ENCODE data around the gene CLN5. TPM values are rescaled to one million over a fixed set of nuclear protein-coding genes. Genes with fewer than 3 reads are reported as not detected.
"Not testable (repeated sequence)": the region's sequence is repeated elsewhere in the genome, so short reads cannot be mapped to it uniquely, and the experiment has no call there.

CLN5 gene
- total RNA-seq = 10 to 100 TPM; 18.8 to 56.5 (median 30.5) TPM

GRCh38 chr13:76991796-76992547, at the start of gene CLN5:
Gene CLN5 (plus strand): TSS chr13:76992081. CDS start chr13:76992099, 18 bp downstream.
- H3K4me1 ChIP-seq (replicated peaks in 1 of 2) = peaks cover 12 to 13% of the 10 kb centered on the region in 2 donors
- WGBS, 10 experiments = 0 to 3% (median 0%) methylated on average over 1 to 13 of the region's 73 CpGs; no CpG with 5 or more reads in 5 of the 10 experiments
- H3K4me3 ChIP-seq = peak within 1 kb of the TSS; percentile 69 to 91 (median 75)
- ATAC-seq (replicated peaks in 6 of 8) = peak; percentile 94 to 99 (median 98)
- in situ Hi-C loops (cut with MboI; ENCODE audit: low pct_unique_long_range_greater_than_20kb in 2 of 9, low sequenced_read_pairs in 9 of 9, unreplicated experiment in 9 of 9) = no loop called here
- H3K27ac ChIP-seq = peak within 1 kb of the TSS; percentile 78 to 88

- no peaks in the 10 kb centered on the region for H3K4me1 ChIP-seq (replicated peaks in 1 of 2)
- WGBS, 10 experiments = 83 to 100% (median 92%) methylated on average over 1 to 4 of the region's 4 CpGs; no CpG with 5 or more reads in 1 of the 10 experiments
- no peak for ATAC-seq (replicated peaks in 6 of 8)
- H3K4me3 ChIP-seq = no peak overlapping the region
- in situ Hi-C loops (cut with MboI; ENCODE audit: low pct_unique_long_range_greater_than_20kb in 2 of 9, low sequenced_read_pairs in 9 of 9, unreplicated experiment in 9 of 9) = no loop called here
- H3K27ac ChIP-seq = no peak overlapping the region
Measured at GRCh38 chr13:76942363-76942762, 49.5 kb upstream of the CLN5 start.

GRCh38 chr13:76943646-76944045, 48.2 kb upstream of the CLN5 start:
- in situ Hi-C loops (cut with MboI; ENCODE audit: low pct_unique_long_range_greater_than_20kb in 2 of 9, low sequenced_read_pairs in 9 of 9, unreplicated experiment in 9 of 9) = no loop called here
- H3K4me1 ChIP-seq (replicated peaks in 1 of 2) = no peaks in the 10 kb centered on the region
- H3K27ac ChIP-seq = no peak overlapping the region
- no peak for ATAC-seq (replicated peaks in 6 of 8)
- 28 to 100% (median 67%) methylated on average over 1 to 2 of the region's 2 CpGs for WGBS, 10 experiments
- no peak overlapping the region for H3K4me3 ChIP-seq

- WGBS, 10 experiments = 14 to 100% (median 86%) methylated on average over 3 to 4 of the region's 4 CpGs
Measured at GRCh38 chr13:76944456-76944855, 47.4 kb upstream of the CLN5 start.

GRCh38 chr13:76948149-76948548, 43.7 kb upstream of the CLN5 start, which contains the start of gene ACOD1:
Gene ACOD1 (plus strand): TSS chr13:76948511. CDS start chr13:76948559, 48 bp downstream.
- Histone ChIP-seq H3K4me3 (no peak within 1 kb of the TSS), H3K4me1 (replicated peaks in 1 of 2) (no peaks in the 10 kb centered on the region), H3K27ac (no peak within 1 kb of the TSS)
- ATAC-seq (replicated peaks in 6 of 8) = no peak
- in situ Hi-C loops (cut with MboI; ENCODE audit: low pct_unique_long_range_greater_than_20kb in 2 of 9, low sequenced_read_pairs in 9 of 9, unreplicated experiment in 9 of 9) = no loop called here
- 8 to 100% (median 85%) methylated on average over 1 to 2 of the region's 2 CpGs; no CpG with 5 or more reads in 1 of the 10 experiments for WGBS, 10 experiments

More at GRCh38 chr13:76944456-76944855, 47.4 kb upstream of the CLN5 start:
- Histone ChIP-seq H3K27ac (no peak overlapping the region), H3K4me3 (no peak overlapping the region), H3K4me1 (replicated peaks in 1 of 2) (no peaks in the 10 kb centered on the region)
- in situ Hi-C loops (cut with MboI; ENCODE audit: low pct_unique_long_range_greater_than_20kb in 2 of 9, low sequenced_read_pairs in 9 of 9, unreplicated experiment in 9 of 9) = no loop called here
- peak in 1 of 8 experiments; percentile 50 for ATAC-seq (replicated peaks in 6 of 8)

- H3K4me1 ChIP-seq (replicated peaks in 1 of 2) = no peaks in the 10 kb centered on the region
- in situ Hi-C loops (cut with MboI; ENCODE audit: low pct_unique_long_range_greater_than_20kb in 2 of 9, low sequenced_read_pairs in 9 of 9, unreplicated experiment in 9 of 9) = no loop called here
- no peak overlapping the region for H3K4me3 ChIP-seq
- 40 to 96% (median 91%) methylated on average over 2 of the region's 2 CpGs; no CpG with 5 or more reads in 6 of the 10 experiments for WGBS, 10 experiments
- no peak overlapping the region for H3K27ac ChIP-seq
- ATAC-seq (replicated peaks in 6 of 8) = no peak
Measured at GRCh38 chr13:76950101-76950500, 41.8 kb upstream of the CLN5 start.

- Histone ChIP-seq H3K4me3 (no peak overlapping the region), H3K27ac (no peak overlapping the region), H3K4me1 (replicated peaks in 1 of 2) (no peaks in the 10 kb centered on the region)
- in situ Hi-C loops (cut with MboI; ENCODE audit: low pct_unique_long_range_greater_than_20kb in 2 of 9, low sequenced_read_pairs in 9 of 9, unreplicated experiment in 9 of 9) = no loop called here
- ATAC-seq (replicated peaks in 6 of 8) = no peak
- 0 to 89% (median 71%) methylated on average over 1 to 3 of the region's 3 CpGs for WGBS, 10 experiments
Measured at GRCh38 chr13:76953968-76954367, 37.9 kb upstream of the CLN5 start.

GRCh38 chr13:76954538-76954937, 37.3 kb upstream of the CLN5 start:
- Histone ChIP-seq H3K4me1 (replicated peaks in 1 of 2) (no peaks in the 10 kb centered on the region), H3K4me3 (no peak overlapping the region), H3K27ac (no peak overlapping the region)
- no peak for ATAC-seq (replicated peaks in 6 of 8)
- in situ Hi-C loops (cut with MboI; ENCODE audit: low pct_unique_long_range_greater_than_20kb in 2 of 9, low sequenced_read_pairs in 9 of 9, unreplicated experiment in 9 of 9) = no loop called here
- 13 to 81% (median 55%) methylated on average over 1 to 5 of the region's 6 CpGs for WGBS, 10 experiments

- ATAC-seq (replicated peaks in 6 of 8) = no peak
- Histone ChIP-seq H3K4me3 (no peak overlapping the region), H3K4me1 (replicated peaks in 1 of 2) (no peaks in the 10 kb centered on the region), H3K27ac (no peak overlapping the region)
- in situ Hi-C loops (cut with MboI; ENCODE audit: low pct_unique_long_range_greater_than_20kb in 2 of 9, low sequenced_read_pairs in 9 of 9, unreplicated experiment in 9 of 9) = no loop called here
- WGBS, 10 experiments = 0 to 100% (median 68%) methylated on average over 1 to 4 of the region's 4 CpGs; no CpG with 5 or more reads in 3 of the 10 experiments
Measured at GRCh38 chr13:76955193-76955592, 36.7 kb upstream of the CLN5 start.

- in situ Hi-C loops (cut with MboI; ENCODE audit: low pct_unique_long_range_greater_than_20kb in 2 of 9, low sequenced_read_pairs in 9 of 9, unreplicated experiment in 9 of 9) = no loop called here
Measured at GRCh38 chr13:76955661-76956060, 36.2 kb upstream of the CLN5 start.

GRCh38 chr13:76958841-76959432, 32.9 kb upstream of the CLN5 start:
- 10 to 82% (median 54%) methylated on average over 2 to 4 of the region's 4 CpGs for WGBS, 10 experiments
- no peak overlapping the region for H3K4me3 ChIP-seq
- in situ Hi-C loops (cut with MboI; ENCODE audit: low pct_unique_long_range_greater_than_20kb in 2 of 9, low sequenced_read_pairs in 9 of 9, unreplicated experiment in 9 of 9) = no loop called here
- ATAC-seq (replicated peaks in 6 of 8) = peak in 1 of 8 experiments; percentile 71
- no peak overlapping the region for H3K27ac ChIP-seq
- no peaks in the 10 kb centered on the region for H3K4me1 ChIP-seq (replicated peaks in 1 of 2)

More at GRCh38 chr13:76955661-76956060, 36.2 kb upstream of the CLN5 start:
- ATAC-seq (replicated peaks in 6 of 8) = no peak
- WGBS, 10 experiments = 40 to 90% (median 76%) methylated on average over 1 to 5 of the region's 5 CpGs; no CpG with 5 or more reads in 1 of the 10 experiments
- no peaks in the 10 kb centered on the region for H3K4me1 ChIP-seq (replicated peaks in 1 of 2)
- no peak overlapping the region for H3K27ac ChIP-seq
- H3K4me3 ChIP-seq = no peak overlapping the region

- ATAC-seq (replicated peaks in 6 of 8); in situ Hi-C loops (cut with MboI; ENCODE audit: low pct_unique_long_range_greater_than_20kb in 2 of 9, low sequenced_read_pairs in 9 of 9, unreplicated experiment in 9 of 9); H3K27ac ChIP-seq; H3K4me1 ChIP-seq (replicated peaks in 1 of 2); H3K4me3 ChIP-seq: not testable (repeated sequence)
Measured at GRCh38 chr13:76959734-76960133, 32.1 kb upstream of the CLN5 start.

- WGBS, 10 experiments = 9 to 100% (median 67%) methylated on average over 1 to 5 of the region's 6 CpGs
- in situ Hi-C loops (cut with MboI; ENCODE audit: low pct_unique_long_range_greater_than_20kb in 2 of 9, low sequenced_read_pairs in 9 of 9, unreplicated experiment in 9 of 9) = no loop called here
- Histone ChIP-seq H3K4me3 (no peak overlapping the region), H3K27ac (no peak overlapping the region), H3K4me1 (replicated peaks in 1 of 2) (no peaks in the 10 kb centered on the region)
- peak in 6 of 8 experiments; percentile 17 to 99 (median 68) for ATAC-seq (replicated peaks in 6 of 8)
Measured at GRCh38 chr13:76965759-76966421, 26.0 kb upstream of the CLN5 start.

All from motor neuron (in vitro differentiated cells).